Astrocyte (in vitro differentiated cells and primary cell): ENCODE measurements around the gene SPDYE3.
"Not testable (repeated sequence)": the region's sequence is repeated elsewhere in the genome, so short reads cannot be mapped to it uniquely, and the experiment has no call there.

Experiments
- CTCF ChIP-seq: IDR thresholded peaks from 2 replicates; pipeline ENCODE4 v1.5.1; 2011; ENCODE audit warnings: low read depth, mild to moderate bottlenecking, inconsistent platforms, low read length, moderate library complexity; ENCODE audit not compliant: insufficient read depth
- EZH2 ChIP-seq: IDR thresholded peaks from 2 replicates; pipeline ENCODE4 v1.6.1; 2012; ENCODE audit warnings: mild to moderate bottlenecking, low read length, inconsistent platforms; ENCODE audit not compliant: insufficient read depth

- not testable (repeated sequence) for TF ChIP-seq CTCF, EZH2
Measured at GRCh38 chr7:100338083-100338696, 30.7 kb downstream of the SPDYE3 start.
